CD4-positive, alpha-beta T cell treated with Interleukin-15 for 1 hour (primary cell): ENCODE results near the gene ABLIM3.

Experiments
- DNase-seq: peaks from one replicate; pipeline ENCODE4 v3.0.0-alpha.2; 2020

The ABLIM3 gene

DNA sequence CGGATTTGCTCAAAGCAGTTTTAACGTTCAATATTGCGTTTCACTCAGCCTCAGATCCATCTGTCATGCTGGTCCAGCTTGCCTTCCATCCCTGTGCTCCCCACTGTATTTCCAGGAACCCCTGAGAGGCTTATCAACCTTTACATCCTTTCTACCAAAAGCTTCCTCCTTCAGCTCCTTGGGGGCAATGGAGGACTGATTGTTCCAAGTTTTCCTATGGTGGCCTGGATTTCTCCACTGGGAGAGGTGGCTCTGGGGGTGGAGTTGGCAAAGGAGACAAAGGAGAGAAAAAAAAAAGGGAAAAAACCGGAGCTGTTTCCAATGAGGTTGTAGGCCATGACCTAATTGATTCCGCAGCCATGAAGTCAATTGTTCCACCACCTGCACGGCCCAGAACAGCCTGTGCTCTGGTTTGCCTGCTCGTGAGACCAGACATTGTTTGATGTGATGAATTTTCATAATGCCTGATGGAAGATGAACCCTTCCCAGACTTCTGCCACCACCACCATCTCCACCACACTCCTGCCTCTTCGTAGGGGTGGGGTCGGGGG is 54.1 kb downstream of the ABLIM3 start:
- DNase-seq, result no peak

DNA sequence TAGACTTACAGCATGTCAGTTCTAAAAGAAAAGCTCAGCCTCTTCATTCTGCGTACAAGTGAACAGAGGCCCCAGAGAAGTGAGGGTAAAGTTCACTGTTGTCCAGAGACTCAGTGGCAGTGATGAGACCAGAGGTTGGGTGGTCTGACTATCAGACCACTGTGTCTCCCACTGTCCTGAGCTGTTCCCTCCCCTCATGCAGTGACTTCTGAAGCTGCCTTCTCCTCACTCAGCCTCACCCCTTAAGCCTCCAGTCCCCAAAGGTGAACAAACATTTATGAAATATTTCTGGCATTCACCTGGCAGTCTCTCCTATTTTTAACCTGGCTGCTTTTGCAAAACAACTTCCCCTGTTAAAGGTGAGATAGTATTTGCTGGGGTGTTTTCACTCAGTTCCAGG is 54.7 kb downstream of the ABLIM3 start:
- no peak for DNase-seq

DNA sequence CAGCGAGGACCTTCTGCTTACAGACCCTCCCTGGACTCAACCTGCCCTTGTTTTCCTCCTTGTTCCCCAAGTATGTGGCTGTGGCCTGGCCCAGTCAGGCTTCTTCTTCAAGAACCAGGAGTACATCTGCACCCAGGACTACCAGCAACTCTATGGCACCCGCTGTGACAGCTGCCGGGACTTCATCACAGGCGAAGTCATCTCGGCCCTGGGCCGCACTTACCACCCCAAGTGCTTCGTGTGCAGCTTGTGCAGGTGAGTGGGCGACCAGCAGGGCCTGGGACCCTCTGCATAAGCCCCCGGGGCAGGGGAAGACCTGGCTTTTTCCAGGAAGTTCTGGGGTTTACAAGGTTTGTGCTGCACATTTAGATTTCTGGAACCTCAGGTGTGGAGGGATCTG is 56.9 kb downstream of the ABLIM3 start:
- DNase-seq, result no peak

DNA sequence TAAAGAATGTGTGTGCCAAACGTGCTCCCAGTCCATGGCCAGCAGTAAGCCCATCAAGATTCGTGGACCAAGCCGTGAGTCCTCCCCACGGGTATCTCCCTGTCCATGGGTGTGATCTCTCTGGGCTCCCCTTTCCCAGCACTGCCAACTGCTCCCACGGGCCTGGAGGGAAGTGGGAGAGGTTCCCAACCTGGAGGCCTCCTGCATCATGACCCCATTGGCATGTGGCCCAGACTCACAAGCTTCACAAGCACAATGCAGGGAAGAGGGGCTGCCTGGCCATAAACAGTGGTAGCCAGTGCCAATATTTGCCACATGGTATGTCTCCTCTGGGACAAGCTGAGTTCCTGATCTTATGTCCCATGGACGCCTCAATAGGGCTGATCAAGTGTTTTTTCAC is 59.1 kb downstream of the ABLIM3 start:
- DNase-seq, result no peak

DNA sequence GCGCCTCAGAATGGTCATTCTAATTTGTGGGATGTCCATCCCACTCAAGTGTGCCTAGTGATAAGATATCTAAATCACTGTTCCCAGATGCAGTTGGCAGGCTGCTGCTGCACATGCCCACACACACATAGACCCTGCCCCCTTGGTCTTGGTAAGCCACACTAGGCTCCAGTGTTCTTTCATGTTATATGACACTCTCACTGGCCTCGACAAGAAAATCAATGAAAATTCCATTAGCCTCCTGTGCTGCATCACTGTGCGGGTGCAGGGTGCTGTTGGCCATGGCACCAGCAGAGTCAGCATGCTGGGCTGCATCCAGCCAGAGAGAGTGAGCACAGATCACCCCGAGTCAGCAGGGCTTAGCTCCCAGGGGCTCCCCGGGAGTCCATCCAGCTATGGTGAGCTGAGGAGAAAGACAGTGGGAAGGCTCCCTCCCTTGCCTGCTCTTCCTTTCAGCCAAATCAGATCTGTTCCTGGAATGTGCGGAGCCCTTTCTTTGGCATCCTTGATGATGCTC is 59.9 kb downstream of the ABLIM3 start:
- no peak for DNase-seq

DNA sequence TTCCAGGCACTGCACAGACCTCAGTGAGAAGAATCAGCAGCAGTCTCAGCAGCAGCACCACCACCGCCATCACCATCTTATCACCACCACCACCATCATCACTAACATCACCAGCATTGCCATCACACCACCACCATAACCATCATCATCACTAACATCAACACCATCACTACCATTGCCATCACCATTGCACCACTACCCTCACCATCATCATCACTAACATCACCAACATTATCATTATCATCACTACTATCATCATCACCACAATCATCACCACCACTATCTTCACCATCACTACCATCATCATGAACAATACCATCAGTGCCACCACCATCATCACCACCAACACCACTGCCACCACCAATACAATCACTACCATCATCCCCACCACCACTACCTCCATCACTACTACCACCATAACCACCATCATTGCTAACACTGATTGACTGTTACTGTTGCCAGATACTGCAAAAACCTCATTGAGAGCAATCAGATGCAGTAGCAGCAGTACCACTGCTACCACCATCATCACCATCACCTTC is 61.7 kb downstream of the ABLIM3 start:
- DNase-seq, result no peak

DNA sequence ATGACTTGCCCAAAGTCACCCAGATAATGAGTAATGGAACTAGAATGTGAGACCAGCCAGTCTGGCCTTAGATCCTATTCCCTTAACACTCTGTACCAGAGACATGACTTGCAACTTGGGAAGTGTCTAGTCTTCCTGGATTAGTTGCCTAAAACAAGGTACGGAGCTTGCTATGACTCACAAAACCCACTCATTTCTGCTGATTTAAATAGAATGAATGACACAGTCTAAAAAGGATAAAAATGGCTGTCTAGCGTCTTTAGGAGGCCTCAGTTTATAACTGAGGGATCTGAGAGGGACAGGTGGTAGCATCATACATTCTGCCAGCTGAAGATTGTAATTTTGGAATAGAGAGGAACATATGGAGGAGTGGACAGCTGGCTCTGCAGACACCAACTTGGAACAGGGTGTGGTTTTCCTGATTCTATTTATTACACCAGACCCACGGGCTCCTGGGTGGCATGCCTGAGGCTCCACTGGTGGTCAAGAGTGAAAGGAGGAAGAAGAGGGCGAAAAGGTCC is 62.7 kb downstream of the ABLIM3 start:
- no peak for DNase-seq

DNA sequence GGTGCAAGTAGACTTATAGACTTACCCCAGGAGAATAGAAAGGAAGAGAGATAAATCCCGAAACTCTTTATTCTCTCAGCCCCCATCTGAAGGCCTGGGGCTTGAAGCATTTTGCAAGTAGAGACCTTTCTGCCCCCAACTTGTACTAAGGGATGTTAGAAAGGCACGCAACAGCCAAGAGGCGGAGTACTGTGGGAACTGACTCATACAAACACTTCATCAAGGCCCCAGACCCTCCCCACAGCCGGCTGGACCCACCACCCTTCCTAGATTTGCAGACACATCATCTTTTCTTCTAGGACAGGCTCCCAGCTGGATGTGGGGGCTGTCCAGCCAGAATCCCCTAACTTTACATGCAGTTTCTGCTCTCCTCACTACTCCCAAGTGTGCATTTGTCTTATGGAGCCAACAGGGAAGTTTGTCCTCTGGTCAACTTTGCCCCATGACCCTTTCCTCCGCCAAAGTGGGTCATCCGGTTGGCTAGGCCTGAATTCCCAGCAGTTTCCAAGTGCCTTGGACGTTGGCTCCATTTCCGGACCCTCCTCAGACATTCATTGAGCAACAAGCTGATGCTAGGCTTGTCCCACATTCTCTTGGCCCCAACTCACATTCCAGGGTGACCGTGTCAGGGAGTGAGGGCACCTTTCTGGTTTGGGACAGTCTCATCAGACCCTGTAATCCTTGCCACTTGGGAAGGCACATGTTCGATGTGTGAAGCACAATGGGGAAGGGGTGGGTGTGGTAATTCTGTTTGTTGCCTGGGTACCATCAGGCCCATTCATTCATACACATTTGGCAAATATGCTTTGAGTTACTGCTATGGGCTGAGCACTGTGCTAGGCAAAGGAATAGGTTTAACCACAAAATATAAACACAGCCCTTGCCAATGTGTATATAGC is 64.6 kb downstream of the ABLIM3 start:
- DNase-seq, result no peak

DNA sequence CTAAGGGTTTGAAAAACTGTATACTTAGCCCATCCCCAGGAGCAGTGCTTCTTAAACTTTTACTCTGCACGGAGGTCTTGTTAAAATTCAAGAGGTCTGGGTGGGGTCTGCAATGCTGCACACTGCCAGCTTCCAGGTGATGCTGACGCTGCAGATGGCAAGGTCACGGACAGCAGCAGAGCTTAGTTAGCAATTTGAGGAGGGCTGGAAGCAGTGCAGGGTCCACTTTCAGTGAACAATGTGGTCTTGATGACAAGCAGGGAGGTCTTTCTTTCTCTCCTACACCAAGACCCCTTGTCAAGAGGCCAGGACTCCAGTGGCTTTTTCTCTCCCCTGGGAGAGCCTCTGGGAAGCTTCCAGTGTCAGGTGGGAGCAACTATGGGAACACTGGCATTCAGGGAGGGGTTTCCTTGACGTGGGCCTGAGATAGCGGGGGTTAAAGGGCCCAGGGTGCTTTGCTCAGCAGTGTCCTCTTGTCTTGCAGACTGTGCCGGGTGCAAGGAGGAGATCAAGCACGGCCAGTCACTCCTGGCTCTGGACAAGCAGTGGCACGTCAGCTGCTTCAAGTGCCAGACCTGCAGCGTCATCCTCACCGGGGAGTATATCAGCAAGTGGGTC is 65.3 kb downstream of the ABLIM3 start:
- DNase-seq, result no peak

DNA sequence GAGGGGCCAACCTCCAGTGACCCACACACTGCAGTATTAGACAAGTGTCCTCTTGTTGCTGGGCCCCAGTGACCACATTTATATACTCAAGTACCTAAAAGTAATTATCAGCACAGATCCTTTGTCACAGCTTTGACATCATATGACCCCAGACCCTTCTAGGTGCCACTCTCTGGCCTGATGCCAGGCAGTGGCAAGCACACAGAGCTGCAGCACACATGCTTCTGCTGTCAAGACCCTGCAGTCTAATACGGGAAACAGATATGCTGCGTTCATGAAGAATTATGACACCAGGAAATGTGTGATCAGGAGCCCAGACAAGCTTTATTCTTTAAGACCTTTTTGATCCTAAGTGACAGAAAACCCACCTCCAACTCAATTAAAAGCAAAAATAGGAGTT is 66.5 kb downstream of the ABLIM3 start:
- DNase-seq, result no peak

DNA sequence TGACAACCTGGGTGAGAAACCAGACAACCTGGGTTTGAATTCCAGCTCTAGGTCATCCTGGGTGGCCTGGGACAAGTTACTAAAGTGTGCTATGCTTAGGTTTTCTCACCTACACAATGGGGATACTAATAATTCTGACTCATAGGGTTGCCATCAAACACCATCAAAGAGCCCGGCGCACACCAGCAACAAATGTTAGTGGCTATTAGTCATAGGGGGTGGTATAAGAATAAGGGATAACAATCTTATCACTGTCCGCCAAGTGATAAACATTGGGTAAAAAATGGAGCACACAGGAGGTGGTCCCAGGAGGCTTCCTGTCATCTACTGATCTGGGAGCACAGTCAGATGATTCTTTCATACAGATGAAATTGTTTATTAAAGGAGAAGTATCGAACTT is 68.9 kb downstream of the ABLIM3 start:
- no peak for DNase-seq

DNA sequence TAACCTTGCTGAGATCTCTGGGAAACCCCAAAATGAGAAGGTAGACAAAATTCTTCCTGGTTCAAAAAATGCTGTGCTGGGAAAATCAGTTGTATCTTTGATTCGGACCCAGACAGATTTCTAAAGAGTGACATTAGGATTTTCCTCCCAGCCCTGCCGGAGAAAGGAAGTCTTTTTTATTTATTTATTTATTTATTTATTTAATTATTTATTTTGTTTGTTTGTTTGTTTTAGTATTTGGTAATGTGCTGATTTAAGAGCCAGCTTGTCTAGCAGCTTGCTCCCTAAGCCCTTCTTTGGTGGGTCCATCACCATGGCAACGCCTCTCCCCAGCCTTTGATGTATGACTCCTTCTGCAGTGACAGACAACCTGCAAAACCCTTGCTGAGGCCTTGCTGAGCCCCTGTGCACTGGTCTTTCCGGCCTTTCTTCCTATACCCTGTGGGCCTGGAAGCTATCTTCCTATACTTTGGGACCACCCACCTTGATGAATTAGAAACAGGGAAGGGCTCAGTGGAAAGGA is 69.7 kb downstream of the ABLIM3 start:
- DNase-seq, result no peak

DNA sequence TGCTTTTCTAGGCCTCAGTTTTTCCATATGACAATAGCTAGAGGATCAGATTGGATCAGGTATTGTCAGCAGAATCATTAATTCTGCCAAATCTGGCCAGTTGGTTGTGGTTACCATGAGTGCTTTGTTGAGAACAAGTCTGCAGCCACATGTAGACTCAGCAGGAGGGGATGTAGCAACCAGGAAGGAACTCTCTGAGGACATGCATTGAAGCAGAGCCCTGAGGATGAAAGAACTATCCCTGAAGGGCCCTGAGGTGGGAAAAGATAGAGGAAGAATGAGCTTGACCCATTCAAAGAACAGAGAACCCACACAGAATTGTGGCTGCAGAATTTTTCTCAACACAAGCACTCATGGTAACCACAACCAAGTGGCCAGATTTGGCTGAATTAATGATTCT is 70.3 kb downstream of the ABLIM3 start:
- no peak for DNase-seq

DNA sequence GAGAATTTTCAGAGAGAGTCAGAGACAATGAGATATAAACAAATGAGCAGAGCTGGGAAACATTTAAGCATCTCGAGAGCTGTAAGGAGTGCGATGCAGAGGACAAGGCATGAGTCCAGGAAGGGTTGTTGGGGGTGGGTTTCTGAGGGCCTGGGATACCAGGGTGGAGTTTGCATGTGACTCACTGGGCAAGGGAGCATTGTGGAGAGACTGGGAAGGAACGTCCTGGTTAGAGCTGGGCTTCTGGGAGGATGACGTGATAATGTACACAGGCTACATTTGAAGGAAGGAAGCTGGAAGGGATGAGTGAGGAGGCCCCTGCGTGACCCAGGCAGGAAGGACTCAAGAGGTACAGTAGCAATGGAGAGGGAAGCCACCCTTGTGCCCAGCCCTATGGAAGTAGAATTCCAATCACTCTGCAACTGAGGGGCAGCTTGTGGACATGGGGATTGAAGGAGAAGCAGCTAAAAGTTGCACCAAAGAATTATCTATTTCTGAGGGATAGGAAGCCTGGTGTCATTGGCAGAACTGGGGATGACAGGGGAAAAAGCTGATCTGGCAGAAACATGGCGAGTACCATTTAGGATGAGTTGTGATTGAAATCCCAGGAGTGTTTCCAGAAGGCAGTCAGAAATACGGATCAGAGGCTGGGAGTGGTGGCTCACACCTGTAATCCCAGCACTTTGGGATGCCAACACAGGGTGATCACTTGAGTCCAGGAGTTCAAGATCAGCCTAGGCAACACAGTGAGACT is 71.1 kb downstream of the ABLIM3 start:
- no peak for DNase-seq

DNA sequence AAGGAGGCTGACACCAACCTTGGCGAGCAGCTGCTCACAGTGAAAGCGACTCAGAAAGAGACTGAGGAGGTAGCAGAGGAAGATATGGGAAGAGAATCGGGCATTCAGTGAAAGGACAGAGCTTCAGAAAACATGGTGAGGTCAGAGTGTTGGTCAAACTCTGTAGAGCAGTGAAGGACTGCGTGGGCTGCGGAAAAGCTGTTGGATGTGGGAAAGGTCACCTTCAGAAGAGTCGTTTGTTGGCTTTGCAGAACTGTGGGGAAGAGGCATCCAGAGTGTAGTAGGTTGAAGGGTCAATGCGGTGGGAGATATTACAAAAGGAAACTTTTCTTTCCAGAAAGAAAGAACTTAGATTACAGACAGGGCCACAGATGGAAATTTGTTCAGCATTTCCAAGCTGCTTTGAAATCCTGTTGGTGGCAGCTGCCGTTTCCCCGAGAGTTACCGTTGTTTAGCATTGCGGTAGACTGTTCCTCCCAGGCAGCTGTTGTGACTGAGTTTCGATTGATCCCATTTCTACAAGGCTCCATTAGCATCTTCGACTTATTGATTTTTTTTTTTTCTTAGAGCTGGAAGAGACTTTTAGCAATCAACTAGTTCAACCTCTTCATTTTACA is 72.1 kb downstream of the ABLIM3 start:
- DNase-seq, result no peak

DNA sequence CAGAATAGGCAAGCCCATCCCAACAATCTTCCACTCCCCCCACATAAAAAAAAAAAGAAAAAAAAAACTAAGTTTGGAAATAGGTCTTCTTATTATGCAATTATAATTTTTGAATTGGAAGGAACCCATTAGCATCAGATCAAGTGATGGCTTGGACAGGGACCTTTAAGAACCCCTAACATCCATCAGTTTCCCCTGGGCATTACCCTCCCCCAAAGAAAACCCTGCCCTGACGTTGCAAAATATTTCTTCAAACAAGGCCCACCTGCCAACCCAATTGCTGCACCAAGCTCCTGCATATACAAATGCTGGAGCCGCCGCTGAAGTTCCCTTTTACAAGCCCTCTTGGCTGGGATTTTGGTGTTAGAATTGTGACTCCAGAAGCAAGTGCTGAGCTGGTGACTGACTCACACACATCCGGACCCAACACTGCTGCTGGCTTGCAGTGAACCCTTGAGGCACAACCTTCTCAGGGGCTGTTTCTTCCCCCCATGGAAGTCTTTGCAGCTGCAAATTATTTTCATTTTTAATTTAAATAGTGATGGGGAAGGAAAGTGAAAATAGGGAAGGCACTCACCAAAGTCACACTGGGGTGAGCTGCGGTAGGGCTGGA is 74.3 kb downstream of the ABLIM3 start:
- DNase-seq, result no peak

DNA sequence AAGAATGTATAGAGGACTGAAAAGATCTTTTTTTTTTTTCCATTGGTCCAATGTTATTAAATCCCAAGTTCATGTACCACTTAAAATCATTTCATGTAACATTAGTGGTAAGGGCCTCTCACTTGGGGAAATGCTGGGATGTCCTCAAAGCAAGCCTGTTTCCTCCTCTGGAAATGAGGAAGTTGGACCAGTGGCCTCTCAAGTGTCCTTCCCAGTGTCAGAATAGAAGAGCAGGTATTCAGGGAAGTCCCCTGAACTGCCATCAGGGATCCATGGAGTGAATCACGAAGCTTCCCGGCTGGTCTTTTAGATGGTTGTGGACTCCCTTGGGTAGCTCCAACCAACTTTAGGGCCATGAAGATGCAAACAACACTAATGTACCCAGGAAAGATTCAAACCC is 75.2 kb downstream of the ABLIM3 start:
- DNase-seq, result no peak

DNA sequence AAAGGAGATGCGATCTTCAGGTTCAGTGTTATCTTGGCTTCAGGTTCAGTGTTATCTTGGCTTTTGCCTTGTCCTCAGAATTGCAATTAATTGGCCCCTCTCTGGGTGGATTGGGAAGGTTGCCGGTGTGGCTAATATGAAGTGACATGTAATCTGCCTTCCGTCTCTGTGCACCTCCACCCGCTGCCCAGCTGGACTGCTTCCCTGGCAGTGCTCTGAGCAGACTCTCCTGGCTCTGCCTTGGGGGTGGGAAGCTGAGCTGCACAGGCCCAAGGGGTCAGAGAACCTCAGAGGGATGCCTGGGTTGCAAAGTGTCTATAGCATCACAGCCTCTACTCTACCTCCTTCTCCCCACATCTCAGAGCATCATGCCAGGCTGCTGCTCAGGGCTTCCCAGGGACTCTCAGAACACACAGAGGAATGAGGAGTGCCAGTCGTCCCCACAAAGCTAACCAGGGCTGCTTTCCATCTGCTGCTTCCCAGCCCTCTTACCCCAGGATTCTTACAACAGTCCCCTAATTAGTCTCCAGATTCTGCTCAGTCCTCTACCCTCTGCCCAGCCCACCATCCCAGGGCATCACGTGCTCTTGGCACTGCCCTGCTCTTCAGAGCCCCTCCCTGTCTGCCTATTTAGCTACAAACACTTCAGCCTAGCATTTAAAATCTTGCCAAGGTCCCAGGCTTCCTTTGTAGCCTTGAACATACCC is 76.0 kb downstream of the ABLIM3 start:
- no peak for DNase-seq

DNA sequence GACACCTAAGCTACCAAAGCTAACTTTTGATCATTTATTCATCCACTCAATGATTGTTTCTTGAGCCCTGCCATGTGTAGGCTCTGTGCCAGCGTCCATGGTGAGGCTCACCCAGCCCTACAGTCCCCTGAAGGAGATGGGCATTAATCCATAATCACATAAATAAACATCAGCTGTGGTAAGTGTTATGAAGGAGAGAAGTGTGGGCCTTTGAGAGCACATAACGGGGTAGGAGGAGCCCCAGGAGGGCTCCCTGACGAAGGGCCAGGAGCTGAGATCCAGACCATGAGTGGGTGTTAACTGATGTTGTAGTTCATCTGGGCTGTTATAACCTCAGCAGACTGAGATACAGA is 76.5 kb downstream of the ABLIM3 start:
- DNase-seq, result no peak

DNA sequence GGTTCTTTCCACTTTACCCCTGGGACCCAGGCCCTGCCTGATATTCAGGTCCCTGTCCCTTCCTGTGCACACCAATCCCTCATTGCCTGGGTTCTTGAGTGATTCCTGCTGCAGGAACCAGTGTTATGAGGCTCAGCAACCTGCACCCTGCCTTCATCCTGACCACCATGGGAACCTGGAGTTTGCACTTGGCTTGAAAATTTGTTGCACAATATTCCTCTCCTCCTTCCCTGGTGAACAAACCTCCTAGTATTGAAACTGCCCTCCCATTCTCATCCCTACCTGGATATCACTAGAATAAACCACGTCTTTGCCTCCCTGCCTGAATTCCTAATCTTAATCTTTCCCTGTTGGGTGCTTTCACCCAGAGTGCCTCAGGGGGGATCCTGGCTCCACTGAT is 78.3 kb downstream of the ABLIM3 start:
- DNase-seq, result no peak

DNA sequence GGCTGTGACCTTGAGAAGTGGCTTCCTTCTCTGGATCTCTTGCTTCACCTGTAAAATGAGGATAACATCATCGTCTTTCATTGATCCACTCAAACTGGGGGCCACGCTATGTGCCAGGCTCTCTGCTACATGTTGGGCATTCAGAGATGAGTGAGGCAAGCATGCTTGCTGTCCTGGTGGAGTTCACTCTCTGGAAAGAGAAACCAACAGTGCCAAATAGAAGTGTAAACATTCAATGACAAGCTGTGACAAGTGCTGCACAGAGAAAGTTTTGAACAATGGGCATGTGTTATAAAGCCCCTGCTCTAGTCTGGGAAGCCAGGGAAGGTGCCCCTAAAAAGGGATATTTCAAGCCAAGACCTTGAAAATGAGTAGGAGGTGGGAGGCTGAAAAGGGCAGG is 79.5 kb downstream of the ABLIM3 start:
- DNase-seq, result no peak
